ENCODE measurements around the gene RELL1. TPM values are rescaled to one million over a fixed set of nuclear protein-coding genes. Genes with fewer than 3 reads are reported as not detected.

The RELL1 gene
- 187 and 289 TPM in 2 replicates for total RNA-seq

GRCh38 chr4:37686373-37687193, at the start of gene RELL1:
Gene RELL1, minus strand, starts transcription at chr4:37686376. Its CDS starts 89 bp downstream, at chr4:37686287.
- peak; percentile 100 for DNase-seq

GRCh38 chr4:37735578-37735977, 49.4 kb upstream of the RELL1 start:
- DNase-seq = no peak

- no peak for DNase-seq
Observed at GRCh38 chr4:37734989-37735388, 48.8 kb upstream of the RELL1 start.

DNA sequence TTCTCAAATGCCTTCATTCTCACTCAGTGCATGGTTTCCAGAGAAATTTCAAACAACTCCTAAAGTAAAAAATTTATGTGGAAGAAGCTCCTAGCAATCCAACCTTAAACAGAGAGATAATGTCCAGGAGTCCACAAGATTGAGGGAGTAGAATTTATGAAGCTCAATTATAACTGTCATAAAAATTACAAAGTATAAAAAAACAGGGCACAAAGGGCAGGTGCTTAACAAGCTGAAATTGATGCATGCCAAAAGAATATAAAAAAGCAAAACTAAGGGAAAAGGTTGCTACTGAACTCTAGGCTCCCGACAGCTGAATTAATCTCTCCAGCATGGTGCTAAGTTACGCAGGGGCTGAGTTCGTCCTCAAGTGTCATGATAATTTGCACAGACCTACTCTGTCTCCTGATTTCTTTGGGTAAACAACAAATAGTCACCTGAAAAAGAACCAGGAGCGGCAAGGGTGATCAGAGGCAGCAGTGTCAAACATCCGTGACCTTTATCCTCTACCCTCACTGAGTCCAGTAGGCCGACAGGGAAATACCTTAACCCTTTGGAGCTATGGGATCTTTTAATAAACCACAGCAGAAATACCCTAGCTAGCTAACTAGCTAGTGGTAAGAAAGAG, 47.2 kb upstream of the RELL1 start:
- no peak for DNase-seq

DNA sequence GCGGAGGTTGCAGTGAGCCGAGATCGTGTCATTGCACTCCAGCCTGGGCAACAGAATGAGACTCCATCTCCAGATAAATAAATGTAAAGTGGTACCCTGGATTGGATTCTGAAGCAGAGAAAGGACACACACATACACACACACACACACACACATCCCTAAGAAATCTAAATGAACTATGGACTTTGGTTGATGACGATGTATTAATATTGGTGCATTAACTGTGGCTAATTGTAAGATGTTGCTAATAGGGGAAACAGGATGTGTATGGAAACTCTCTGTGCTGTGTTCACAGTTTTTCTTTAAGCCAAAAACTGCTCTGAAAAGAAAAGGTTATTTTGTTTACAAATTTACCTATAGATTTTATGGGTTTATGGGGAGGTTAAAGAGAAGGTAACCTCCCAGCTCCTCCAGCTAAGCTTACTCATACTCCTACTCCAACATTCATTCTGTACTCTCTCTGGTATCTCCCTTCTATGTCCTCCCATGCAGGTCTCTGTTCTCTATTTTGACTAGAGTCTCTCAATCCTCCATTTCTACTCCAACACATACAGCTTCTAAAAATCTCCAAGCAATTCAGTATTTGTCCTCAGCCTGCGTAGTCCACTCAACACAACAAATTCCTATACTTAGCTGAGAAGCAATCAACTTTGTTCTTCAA, 46.5 kb upstream of the RELL1 start:
- DNase-seq = no peak

GRCh38 chr4:37729649-37730004, 43.5 kb upstream of the RELL1 start:
- no peak for DNase-seq

GRCh38 chr4:37728064-37728463, 41.9 kb upstream of the RELL1 start:
- DNase-seq = no peak

- DNase-seq = no peak
Observed at GRCh38 chr4:37727635-37728034, 41.5 kb upstream of the RELL1 start.

DNA sequence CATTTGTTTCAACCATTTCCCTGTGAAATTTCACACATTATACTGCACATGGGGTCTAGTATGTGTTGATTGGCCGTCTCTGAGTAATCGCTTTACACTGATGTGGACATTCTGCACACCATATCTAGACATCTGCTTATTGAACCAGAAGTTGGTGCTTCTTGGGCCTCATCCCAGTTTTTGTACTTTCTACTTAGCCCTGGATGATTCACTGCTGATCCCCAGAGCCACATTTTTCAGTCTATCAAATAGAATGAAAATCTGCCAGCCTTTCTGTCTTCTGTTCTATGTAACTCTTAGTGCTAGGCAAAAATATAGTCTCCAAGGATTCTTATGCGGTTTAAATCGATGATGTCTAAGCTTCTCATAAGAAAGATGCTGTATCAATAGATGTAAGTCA, 40.5 kb upstream of the RELL1 start:
- no peak for DNase-seq

DNA sequence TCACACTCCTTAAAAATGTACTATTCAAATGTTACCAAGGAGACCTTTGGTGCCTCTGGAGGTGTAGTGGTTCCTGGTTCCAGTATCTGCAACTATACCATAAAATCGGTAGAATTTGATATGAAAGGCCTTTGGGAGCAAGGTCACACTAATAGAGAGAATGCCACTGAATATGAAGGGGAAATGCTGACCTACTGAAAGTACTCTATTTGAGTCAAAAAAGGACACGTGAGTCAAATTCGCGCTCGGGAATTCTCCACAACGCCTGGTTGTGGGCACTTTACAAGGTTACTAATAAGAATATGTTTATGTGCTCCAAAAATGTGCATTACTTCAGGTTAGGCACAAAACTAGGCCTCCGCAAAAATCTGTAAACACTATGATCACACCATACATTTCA, 39.5 kb upstream of the RELL1 start:
- no peak for DNase-seq

GRCh38 chr4:37723067-37723466, 36.9 kb upstream of the RELL1 start:
- no peak for DNase-seq

- DNase-seq = no peak
Observed at GRCh38 chr4:37721995-37722638, 35.9 kb upstream of the RELL1 start.

- DNase-seq = no peak
Observed at GRCh38 chr4:37719021-37719420, 32.8 kb upstream of the RELL1 start.

GRCh38 chr4:37717576-37717975, 31.4 kb upstream of the RELL1 start:
- DNase-seq = peak; percentile 28

- DNase-seq = peak; percentile 81
Observed at GRCh38 chr4:37715889-37716402, 29.8 kb upstream of the RELL1 start.

- DNase-seq = no peak
Observed at GRCh38 chr4:37710491-37710890, 24.3 kb upstream of the RELL1 start.

DNA sequence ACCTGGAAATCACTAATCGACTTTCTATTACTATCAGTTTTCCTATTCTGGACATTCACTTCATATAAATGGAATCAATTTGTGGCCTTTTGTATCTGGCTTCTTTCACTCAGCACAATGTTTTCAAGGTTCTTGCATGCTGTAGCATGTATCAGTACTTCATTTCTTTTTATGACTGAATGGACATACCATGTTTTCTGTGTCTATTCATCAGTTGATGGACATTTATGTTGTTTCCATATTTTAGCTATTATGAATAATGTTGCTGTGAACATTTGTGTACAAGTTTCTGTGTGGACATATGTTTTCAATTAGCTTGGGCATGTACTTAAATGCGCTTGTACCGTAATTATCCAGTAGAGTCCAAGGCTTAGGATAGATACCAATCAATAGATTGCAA, 19.9 kb upstream of the RELL1 start:
- no peak for DNase-seq

DNA sequence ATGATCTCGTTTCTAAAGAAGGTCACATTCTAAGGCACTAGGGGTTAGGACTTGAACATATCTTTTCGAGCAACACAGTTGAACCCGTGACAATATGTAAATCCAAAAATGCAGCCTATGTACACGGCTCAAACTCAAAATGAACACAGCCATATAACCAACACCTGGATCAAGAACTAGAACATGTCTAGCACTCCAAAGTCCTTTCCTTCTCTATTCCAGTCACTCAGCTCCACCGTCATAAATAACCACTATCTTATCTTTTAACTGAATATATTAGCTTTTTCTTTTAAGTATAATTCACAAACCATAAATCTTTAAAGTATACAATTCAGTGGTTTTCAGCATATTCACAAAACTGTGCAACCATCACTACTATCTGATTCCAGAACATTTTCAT, 19.4 kb upstream of the RELL1 start:
- no peak for DNase-seq

DNA sequence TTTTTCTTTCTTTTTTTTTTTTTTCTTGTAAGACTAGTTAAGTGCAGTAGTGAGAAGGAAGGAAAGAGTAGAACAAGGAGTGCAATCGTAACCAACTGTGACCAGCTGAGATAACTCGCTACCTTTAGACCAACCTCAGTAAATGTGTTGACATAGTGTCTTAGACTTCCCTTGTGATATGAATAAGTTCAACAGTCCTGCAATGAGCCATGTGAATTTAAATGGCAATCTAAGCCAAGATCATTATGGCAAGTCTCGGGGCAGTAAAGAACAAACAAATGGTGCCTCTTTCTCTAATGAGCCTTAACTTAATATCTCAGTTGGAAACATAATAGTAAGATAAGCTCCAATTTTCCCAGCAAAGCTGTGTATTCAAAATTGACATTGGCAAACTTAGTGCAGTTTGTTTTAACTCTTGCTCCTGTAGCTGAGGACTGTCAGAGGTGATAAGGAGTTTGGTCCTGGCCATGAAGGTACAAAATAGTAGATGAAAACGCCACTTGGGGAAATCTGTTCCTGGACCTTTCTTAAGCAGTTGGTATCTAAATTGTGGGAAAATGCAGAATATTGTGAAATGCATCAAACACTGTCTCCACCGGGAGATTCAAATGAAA, 13.8 kb upstream of the RELL1 start:
- DNase-seq = no peak

DNA sequence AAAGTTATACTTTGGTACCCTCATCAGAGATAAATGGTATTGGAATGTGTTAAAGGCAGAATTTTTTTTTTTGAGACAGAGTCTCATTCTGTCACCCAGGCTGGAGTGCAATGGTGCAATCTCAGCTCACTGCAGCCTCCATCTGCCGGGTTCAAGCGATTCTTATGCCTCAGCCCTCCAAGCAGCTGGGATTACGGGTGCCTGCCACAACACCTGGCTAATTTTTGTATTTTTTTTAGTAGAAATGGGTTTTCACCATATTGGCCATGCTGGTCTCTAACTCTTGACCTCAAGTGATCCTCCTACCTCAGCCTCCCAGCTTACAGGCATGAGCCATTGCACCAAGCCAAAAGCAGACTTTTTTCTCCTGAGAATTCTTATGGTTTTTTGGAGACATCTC, 11.4 kb upstream of the RELL1 start:
- no peak for DNase-seq

GRCh38 chr4:37693450-37694190, 7.4 kb upstream of the RELL1 start:
- no peak for DNase-seq

DNA sequence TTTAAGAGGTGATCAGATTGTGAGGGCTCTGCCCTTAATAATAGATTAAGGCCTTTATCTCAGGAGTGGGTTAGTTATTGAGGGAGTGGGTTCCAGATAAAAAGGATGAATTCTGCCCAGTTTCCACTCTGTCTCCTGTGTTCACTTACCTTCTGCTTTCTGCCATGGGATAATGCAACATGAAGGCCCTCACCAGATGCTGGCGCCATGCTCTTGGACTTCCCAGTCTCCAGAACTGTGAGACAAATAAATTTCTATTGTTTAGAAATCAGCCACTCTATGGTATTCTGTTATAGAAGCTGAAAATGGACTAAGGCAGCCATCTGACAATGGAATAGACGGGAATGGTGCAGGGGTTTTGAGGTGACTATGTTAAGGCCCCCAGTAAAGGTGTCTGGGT, 6.9 kb upstream of the RELL1 start:
- no peak for DNase-seq
